GM18867 (cell line): ENCODE results near the gene DENR.

Experiments used
- ATAC-seq: cut with Tn5 transposase; IDR thresholded peaks from one replicate; pipeline ENCODE4 v1.9.1; 2021; ENCODE audit warnings: mild to moderate bottlenecking, moderate library complexity; ENCODE audit not compliant: unreplicated experiment

Gene DENR

GRCh38 chr12:122813310-122813713 lies 60.7 kb downstream of the DENR start:
- peak; percentile 50 for ATAC-seq

GRCh38 chr12:122819209-122819785 lies 66.7 kb downstream of the DENR start:
- ATAC-seq, result no peak

DNA sequence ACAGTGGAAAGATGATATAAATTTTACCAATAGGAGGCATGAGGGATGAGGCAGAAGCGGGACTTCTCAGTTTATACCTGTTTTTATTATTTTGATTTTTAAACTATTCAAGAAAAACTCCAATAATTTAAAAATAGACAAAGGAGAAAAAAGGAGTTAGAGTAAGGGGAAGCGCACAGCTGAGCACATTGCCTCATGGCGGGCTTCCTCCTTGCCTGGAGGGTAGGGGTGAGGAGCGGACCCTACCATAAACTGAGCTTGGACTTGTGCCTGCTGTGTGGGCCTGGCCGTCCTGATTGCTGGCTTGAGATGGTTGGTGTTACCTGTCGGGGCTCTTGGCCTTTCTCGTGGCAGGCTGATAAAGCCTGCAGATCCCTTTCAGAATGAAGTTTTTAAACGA lies 67.5 kb downstream of the DENR start:
- no peak for ATAC-seq
